NCI-H1105 treated with DMSO at 0.1 percent for 48 hours (cell line): Measurements from ENCODE around the gene SCUBE1.
"Not testable (repeated sequence)": the region's sequence is repeated elsewhere in the genome, so short reads cannot be mapped to it uniquely, and the experiment has no call there.

Experiments
- DNase-seq: peaks from one replicate; lab custom pipeline; 2025; lab: John Stamatoyannopoulos, UW

SCUBE1 gene

DNA sequence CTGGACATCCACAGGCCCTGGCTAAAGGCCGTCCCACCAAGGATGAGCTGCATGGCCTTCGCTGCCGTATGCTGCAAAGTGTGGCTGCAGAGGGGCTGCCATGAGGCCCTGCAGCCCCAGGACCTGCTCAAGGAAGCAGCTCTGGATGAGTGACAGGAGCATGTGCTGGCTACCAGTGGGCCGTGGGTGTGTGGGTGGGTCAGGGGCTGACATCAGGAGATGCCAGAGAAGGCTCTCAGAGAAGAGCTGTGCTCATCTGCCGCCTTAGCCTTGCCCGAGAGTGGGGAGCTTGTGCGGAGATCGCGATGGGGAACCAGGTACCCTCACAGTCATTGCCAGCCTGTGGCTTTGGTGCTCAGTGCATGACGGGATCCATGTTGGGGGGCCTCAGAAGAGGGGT, 41.3 kb downstream of the SCUBE1 start:
- no peak for DNase-seq

DNA sequence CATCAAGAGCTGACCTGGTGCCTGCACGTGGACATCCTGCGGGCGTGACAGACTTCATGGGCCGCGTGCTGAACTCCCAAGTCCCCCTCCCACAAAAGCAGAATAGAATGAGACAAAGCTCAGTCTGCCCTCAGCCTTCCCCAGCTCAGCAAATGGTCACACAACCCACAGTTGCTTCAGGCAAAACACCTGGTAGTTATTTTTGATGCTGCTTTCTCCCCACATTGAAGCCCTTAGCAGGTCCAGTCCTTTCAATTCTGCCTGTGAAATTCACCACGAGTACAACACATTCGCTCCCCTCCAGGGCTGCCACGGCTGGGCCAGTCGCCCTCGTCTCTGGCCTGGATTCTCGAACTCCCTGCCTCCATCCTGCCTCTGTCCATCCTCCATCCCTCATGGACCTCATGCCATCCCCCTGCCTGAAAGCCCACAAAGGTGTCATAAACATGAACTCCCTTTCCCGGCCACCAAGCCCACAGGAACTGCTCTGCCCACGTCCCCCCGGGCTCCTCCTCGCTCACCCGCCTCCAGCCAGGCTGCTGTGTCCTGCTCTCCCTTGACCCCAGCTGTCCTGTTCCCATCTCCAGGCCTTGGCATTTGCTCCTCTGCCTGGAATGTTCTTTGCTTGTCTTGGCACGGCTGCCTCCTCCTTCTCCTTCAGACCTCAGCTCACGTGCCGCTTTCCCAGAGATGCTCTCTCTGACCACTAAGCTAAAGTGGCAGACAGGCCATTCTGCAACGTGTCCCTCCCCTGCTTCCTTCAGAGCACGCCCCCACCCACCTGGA, 42.1 kb downstream of the SCUBE1 start:
- no peak for DNase-seq

DNA sequence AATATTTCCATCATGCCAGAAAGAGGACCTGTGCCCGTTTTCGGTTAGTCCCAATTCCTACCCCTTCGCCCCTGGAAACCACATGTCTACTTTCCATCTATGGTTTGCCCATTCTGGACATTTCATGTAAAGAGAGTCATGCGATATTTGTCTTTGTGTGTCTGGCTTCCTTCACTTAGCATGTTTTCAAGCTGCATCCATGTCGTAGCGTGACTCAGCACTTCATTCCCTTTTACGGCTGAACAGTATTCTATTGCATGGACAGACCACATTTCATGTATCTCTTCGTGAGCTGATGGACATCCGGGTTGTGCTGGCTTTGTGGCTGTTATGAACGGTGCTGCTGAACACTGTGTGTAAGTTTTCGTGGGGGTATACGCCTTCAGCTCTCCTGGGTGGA, 43.4 kb downstream of the SCUBE1 start:
- no peak for DNase-seq

- no peak for DNase-seq
These were observed 44.9 kb downstream of the SCUBE1 start for GRCh38 chr22:43298062-43298801.

- no peak for DNase-seq
These were observed 45.7 kb downstream of the SCUBE1 start for GRCh38 chr22:43297270-43298061.

DNA sequence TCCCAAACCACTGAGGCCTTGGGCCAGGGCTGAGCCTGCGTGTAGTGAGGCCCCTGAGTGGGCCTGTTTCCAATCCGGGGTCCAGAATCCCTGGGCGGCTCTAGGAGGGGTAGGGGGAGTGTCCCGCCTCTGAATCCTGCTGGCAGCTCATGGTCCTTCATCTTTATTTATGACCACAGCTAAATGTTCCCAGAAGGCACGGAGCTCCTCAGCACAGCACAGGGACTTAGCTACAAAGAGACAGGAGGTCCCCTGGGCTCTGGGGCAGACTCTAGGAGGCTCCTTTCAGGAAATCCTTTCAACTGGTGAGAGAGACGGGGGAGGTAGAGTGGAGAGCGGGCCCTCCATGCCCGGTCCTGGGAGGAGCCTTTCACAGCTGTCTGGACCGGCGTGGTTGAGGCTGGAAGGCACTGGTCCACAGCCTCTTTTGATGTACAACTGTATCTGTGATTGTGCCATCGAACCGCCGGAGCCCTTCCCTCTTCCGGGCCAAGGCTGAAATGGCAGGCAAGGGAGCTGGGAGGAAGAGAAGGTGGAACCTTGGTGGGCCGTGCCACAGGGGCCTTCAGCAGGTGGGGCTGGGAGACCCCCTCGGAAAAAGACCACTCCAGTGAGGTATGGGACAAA, 46.8 kb downstream of the SCUBE1 start:
- no peak for DNase-seq

DNA sequence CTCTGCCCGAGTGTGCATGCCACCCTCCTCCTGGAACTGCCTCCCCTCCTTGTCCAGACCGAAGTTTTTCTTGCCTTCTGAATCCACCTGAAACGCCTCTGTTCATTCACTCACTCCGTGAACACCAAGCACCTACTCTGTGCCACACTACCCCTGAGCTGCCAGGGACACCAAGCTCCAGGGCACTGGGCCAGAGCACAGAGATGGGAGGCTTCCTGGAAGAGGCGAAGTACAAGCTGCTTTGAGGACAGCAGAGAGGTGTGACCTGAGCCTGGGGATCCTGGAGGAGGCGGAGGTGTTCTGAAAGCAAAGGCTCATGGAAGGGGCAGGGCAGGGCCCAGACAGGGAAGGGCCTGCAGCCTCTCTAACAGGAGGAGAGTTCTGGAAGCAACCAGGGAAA, 47.5 kb downstream of the SCUBE1 start:
- DNase-seq = no peak

DNA sequence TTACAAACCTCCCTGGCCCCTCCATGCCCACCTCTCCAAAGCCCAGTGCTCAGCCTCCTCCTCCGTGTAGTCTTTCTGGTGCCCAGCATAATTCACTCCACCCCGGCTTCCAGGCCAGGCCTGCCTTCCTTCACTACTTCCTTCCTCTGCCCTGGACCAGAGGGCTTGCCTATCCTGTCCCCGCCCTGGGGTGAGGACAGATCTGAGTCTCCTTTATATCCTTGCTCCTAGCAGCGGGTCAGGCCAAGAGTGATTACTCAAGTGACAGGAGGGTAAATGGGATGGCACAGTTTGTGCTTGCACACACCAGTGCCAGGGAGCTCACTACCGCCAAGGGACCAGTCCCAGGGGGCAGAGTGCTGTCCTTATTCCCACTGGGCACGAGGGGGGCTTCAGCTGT, 48.0 kb downstream of the SCUBE1 start:
- DNase-seq = no peak

DNA sequence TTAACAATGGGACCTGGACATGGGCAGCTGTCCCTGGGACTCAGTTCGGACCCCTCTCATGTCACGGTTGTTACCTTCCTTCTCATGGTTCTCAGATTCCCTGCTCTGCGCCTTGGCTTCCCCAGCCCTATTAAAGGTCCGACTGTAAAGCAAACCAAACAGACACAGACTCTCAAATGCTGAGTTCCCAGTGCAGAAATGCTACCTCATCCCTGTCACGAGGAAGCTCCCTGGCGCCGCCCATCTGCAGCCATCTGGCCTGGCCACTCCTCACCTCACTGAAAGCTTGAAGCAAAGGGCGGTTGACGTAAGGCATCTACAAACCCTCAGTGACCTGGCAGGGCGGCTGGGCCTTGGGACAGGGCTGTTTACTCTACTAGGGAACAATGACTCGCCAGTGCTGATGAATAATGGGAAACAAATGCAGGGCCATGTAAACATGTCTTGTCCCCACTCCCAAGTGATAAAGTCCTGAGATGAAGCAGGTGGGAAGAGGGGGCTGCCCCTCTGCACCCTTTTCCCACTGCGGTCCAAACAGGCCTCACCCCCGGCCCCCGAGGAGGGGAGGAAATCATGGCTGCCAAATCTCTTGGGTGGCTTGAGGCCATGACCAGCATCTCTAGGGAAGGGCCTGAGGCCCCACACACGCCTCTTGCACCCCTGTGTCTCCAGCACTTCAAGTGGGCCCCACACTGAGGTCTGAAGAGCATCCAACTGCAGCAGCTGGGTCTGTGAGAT, 49.3 kb downstream of the SCUBE1 start:
- no peak for DNase-seq

DNA sequence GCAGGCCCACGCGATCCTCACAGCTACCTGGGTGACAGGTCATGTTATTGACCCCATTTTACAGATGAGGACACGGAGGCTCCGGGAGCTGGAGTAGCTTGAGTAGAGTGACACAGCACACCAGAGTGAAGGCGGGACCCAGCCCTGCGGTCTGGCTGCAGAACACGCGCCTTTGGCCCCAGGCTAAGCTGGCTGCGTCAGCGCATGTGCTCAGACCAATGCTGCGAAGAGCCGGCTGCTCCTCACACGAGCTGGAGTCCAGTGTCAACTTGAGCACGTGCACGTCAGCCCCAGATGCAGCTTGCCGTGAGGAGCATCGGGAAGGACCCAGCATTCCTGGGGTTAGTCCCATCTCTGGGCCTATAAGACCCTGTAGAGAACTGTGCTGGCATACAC, 49.9 kb downstream of the SCUBE1 start:
- no peak for DNase-seq

DNA sequence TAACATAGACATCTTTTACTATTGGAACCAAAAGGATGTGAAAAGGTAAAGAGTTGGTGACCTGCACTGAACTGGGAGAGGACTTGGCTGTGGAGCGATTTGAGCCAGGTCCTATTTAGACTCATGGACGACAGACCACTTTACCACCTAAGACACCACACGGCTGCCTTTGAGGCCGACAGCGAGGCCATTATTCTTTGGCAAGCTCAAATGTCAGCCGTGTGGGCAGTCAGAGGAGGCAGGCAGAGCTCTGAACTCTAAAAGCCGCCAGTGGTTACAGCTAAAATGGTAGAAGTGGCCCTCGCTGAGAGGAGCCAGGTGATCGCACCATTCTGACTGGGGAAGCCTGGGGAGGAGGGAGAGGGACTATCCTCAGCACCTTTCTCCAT, 50.5 kb downstream of the SCUBE1 start:
- DNase-seq = no peak

DNA sequence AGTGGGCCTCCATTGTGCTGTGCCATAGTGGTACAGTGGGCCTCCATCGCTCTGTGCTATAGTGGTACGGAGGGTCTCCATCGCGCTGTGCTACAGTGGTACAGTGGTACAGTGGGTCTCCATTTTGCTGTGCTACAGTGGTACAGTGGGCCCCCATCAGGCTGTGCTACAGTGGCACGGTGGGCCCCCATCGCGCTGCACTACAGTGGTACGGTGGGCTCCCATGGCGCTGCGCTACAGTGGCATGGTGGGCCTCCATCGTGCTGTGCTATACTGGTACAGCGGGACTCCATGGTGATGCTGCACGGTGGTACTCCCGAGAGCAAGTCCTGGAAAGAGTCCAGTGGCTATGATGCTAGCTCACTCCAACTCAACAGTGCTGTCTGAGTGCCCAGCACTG, 51.8 kb downstream of the SCUBE1 start:
- no peak for DNase-seq

- DNase-seq = peak; percentile 31
These were observed 53.0 kb downstream of the SCUBE1 start for GRCh38 chr22:43289976-43290721.

DNA sequence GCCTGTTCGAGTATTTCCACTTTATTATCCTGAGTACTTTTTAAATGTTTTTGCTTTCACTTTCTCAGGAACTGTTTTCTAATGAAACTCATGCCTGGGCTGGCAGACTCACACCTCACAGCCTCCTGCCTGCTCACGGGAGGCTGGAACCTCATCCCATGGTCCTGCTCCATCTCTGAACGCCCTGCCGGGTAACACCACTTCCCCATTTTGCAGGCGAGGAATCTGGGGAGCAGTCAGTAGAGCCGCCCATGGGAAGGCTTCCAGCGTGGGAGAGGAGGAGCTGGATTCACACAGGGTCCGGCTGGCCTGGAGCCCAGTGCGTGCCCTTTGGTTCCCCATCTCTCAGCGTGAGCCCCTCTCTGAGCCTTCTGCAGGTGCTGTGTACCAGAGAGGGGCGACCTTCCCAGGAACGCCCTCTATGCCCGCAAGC, 53.6 kb downstream of the SCUBE1 start:
- no peak for DNase-seq

DNA sequence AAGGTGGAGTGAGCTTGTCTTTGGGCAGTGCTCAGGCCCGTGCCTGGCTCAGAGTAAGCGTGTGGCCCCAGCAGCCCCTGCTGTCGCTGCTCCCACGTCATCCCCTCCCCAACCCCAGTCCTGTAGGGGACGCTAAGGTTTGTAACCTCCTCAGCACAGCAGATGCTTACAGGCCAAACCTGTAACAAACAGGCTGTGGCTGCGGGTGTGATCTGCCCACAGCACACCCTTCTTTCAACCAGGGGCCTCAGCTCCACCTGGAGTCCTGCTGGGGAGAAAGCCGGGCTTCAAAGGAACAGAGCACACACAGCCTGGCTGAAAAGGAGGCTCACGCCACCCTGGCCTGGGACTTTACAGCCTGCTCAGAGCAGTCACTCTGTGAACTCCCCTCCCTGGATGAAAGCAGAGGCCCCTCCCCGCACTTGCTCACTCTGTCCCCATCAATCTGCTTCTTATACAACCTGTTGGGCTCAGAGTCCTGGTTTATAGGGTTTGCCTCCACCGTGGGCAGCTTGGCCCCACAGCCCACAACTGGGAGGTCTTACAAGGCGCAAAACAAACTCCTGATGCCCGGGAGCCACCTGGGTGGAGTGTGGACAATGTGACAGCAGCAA, 54.3 kb downstream of the SCUBE1 start:
- DNase-seq = no peak

- no peak for DNase-seq
These were observed 54.8 kb downstream of the SCUBE1 start for GRCh38 chr22:43288378-43288777.

GRCh38 chr22:43287441-43287840, 55.7 kb downstream of the SCUBE1 start:
- DNase-seq = no peak

GRCh38 chr22:43281394-43281793, 61.8 kb downstream of the SCUBE1 start:
- no peak for DNase-seq

GRCh38 chr22:43280523-43280886, 62.7 kb downstream of the SCUBE1 start:
- DNase-seq = not testable (repeated sequence)

DNA sequence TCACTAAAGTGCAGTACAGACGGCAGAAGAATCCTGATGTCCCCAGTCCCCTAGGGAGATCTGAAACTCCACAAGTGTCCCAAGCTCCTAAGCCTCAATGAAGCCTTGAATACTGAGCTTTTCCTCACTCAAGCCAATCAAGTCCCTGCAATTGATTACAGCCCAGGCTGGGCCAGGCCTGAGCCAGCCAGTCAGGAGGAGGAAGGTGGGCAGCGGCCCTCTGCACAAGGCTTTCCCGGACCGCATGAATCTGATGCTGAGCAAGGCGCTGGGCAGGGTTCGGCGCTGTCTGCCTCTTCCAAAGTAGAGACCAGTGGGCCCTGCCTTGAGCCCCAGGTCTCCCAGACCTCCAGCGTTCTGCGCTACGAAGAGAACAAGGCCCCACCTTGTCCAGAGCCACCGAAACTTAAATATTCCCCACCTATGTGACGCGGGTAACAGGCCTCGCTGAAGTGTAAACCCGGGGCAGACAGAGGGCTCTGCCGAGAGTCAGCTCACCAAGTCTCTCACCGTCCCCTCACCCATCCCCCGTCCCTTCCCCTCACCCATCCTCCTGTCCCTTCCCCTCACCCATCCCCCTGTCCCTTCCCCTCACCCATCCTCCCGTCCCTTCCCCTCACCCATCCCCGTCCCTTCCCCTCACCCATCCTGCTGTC, 63.2 kb downstream of the SCUBE1 start:
- no peak for DNase-seq
